Liver (tissue), 9 donors: ENCODE measurements around the gene LMCD1. TPM values are rescaled to one million over a fixed set of nuclear protein-coding genes. Genes with fewer than 3 reads are reported as not detected.

ENCODE experiments used
- DNase-seq: peaks from one replicate; pipeline ENCODE4 v3.0.0-alpha.2; 2017; ENCODE audit warnings: low spot score
- H3K27ac ChIP-seq, 2 donors: one replicate each; pipeline ENCODE4 v1.7.0; 2013; ENCODE audit warnings: inconsistent platforms in 2 of 2, low read length in 2 of 2, control low read depth in 1 of 2, low read depth in 1 of 2, mild to moderate bottlenecking in 1 of 2
- H3K27me3 ChIP-seq, 4 donors: one replicate each; pipeline versions ENCODE4 v1.6.1 to v1.7.0; 2013; ENCODE audit warnings: low read length in 3 of 4, inconsistent platforms in 1 of 4, mild to moderate bottlenecking in 1 of 4, moderate library complexity in 1 of 4; ENCODE audit not compliant: control insufficient read depth in 4 of 4, insufficient read depth in 4 of 4
- H3K36me3 ChIP-seq, 4 donors: one replicate each; pipeline versions ENCODE4 v1.6.1 to v1.7.0; 2013; ENCODE audit warnings: low read length in 3 of 4, mild to moderate bottlenecking in 3 of 4, low read depth in 1 of 4, moderate library complexity in 1 of 4; ENCODE audit not compliant: control insufficient read depth in 4 of 4, insufficient read depth in 3 of 4
- H3K4me1 ChIP-seq, 4 donors: one replicate each; pipeline versions ENCODE4 v1.6.1 to v1.7.0; 2013; ENCODE audit warnings: low read length in 3 of 4, mild to moderate bottlenecking in 3 of 4, moderate library complexity in 1 of 4; ENCODE audit not compliant: control insufficient read depth in 4 of 4, insufficient read depth in 4 of 4
- H3K4me3 ChIP-seq, 3 donors: one replicate each; pipeline versions ENCODE4 v1.6.1 to v1.7.0; 2013; ENCODE audit warnings: low read length in 3 of 3, control low read depth in 1 of 3, low read depth in 1 of 3, mild to moderate bottlenecking in 1 of 3
- H3K9ac ChIP-seq, 2 donors: one replicate each; pipeline ENCODE4 v1.7.0; 2013; ENCODE audit warnings: low read length in 2 of 2, mild to moderate bottlenecking in 2 of 2, moderate library complexity in 2 of 2, control low read depth in 1 of 2, low read depth in 1 of 2
- H3K9me3 ChIP-seq, 4 donors: one replicate each; pipeline versions ENCODE4 v1.6.1 to v1.7.0; 2013; ENCODE audit warnings: low read length in 3 of 4; ENCODE audit not compliant: control insufficient read depth in 4 of 4
- EGR1 ChIP-seq, 2 donors: IDR thresholded peaks; 2 replicates each; pipeline ENCODE4 v1.6.1; 2016 to 2018; ENCODE audit warnings: antibody characterized with exemption in 2 of 2, low read depth in 2 of 2
- FOXA1 ChIP-seq: IDR thresholded peaks from 2 replicates; pipeline ENCODE4 v1.6.1; 2016; ENCODE audit warnings: antibody characterized with exemption
- FOXA2 ChIP-seq: IDR thresholded peaks from 2 replicates; pipeline ENCODE4 v1.6.1; 2016; ENCODE audit warnings: antibody characterized with exemption
- GABPA ChIP-seq, 2 donors: IDR thresholded peaks in 1 of 2; conservative IDR thresholded peaks in 1 of 2; 2 replicates each; pipeline ENCODE4 v1.6.1; 2016; ENCODE audit warnings: antibody characterized with exemption in 2 of 2, mild to moderate bottlenecking in 1 of 2, moderate library complexity in 1 of 2
- HNF4A ChIP-seq, 2 donors: conservative IDR thresholded peaks; 2 replicates each; pipeline ENCODE4 v1.6.1; 2016; ENCODE audit warnings: antibody characterized with exemption in 2 of 2, mild to moderate bottlenecking in 2 of 2
- JUND ChIP-seq, 2 donors: IDR thresholded peaks; 2 replicates each; pipeline ENCODE4 v1.6.1; 2016; ENCODE audit warnings: antibody characterized with exemption in 2 of 2
- RAD21 ChIP-seq, 2 donors: IDR thresholded peaks; 2 replicates each; pipeline ENCODE4 v1.6.1; 2016; ENCODE audit warnings: antibody characterized with exemption in 2 of 2, mild to moderate bottlenecking in 2 of 2
- RXRA ChIP-seq, 2 donors: IDR thresholded peaks; 2 replicates each; pipeline ENCODE4 v1.6.1; 2017 to 2018; ENCODE audit warnings: antibody characterized with exemption in 2 of 2, mild to moderate bottlenecking in 1 of 2
- SP1 ChIP-seq: IDR thresholded peaks from 2 replicates; pipeline ENCODE4 v1.6.1; 2018; ENCODE audit warnings: antibody characterized with exemption, mild to moderate bottlenecking
- YY1 ChIP-seq: IDR thresholded peaks from 2 replicates; pipeline ENCODE4 v1.6.1; 2016; ENCODE audit warnings: antibody characterized with exemption, mild to moderate bottlenecking
- WGBS: extraction: QIAGEN DNeasy Blood & Tissue Kit; methylation state at CpG from one replicate; pipeline ENCODE4 v1.1.7; 2013; 5-methylcytosine and 5-hydroxymethylcytosine counted together
- polyA plus RNA-seq, 2 donors: library from polyadenylated mRNA; stranded (reverse) in 1 of 2; unstranded in 1 of 2; fragments of 200-250 nt in 1 of 2; fragments of >200 nt in 1 of 2; fragmentation: Nextera tagmentation in 1 of 2; extraction: Ambion mirVana in 1 of 2; gene quantifications; one replicate each; pipeline versions ENCODE4 v1.2.1 to v1.2.3, GENCODE V29; 2013 to 2015
- total RNA-seq, 2 donors: library from RNA; depleted of rRNA; stranded (reverse); fragments of >200 nt; gene quantifications; one replicate each; pipeline ENCODE4 v1.2.3, GENCODE V29; 2014
- TF ChIP-seq, protein P1 (sequence below): fragments of 150-350 bp; IDR thresholded peaks from 2 replicates; pipeline ENCODE4 v1.5.1; 2017; ENCODE audit warnings: improper control_type of control experiment, low read depth, low read length; ENCODE audit not compliant: missing input control
- TF ChIP-seq, protein P2 (sequence below): IDR thresholded peaks from 2 replicates; pipeline ENCODE4 v1.6.1; 2016; ENCODE audit warnings: antibody characterized with exemption
- TF ChIP-seq, protein P3 (sequence below): IDR thresholded peaks from 2 replicates; pipeline ENCODE4 v1.6.1; 2016; ENCODE audit warnings: antibody characterized with exemption
- donor health status: healthy.
- donor health status: healthy.
- donor health status: healthy.
- donor health status: healthy.
- donor health status: healthy.

Gene LMCD1
- total and polyA plus RNA-seq, 4 donors: 3.1 to 8.3 (median 6.0) TPM

DNA sequence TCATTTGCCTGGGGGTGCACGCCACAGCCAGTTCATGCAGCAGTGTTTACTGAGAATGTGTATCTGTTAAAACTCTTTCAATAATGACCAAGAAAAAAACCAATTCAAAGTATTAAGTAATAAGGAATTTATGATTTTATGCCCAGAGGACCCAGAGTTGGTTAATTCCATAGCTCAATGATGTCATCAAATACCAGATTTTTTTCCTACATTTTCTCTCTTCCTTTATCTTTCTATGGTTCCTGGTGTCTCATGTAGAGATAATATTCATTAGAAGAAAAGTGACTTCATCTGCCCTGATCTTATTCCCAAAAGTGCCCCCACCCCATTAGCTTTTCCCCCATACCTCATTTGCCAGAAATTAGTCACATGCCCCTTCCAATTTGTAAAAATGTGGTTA, 44.6 kb upstream of the LMCD1 start:
- 96% methylated on average over 1 of the region's 1 CpG for WGBS
- H3K9ac ChIP-seq: no peak overlapping the region
- no peak for TF ChIP-seq FOXA2
- TF ChIP-seq RAD21 (IDR thresholded peaks at IDR 0.05): no peak
- TF ChIP-seq HNF4A (conservative IDR thresholded peaks at IDR 0.05): no peak
- no peak for TF ChIP-seq FOXA1
- TF ChIP-seq RXRA (IDR thresholded peaks at IDR 0.05): no peak
- TF ChIP-seq EGR1 (IDR thresholded peaks at IDR 0.05; ENCODE audit: low read depth in 2 of 2): no peak
- TF ChIP-seq, protein P1, sequence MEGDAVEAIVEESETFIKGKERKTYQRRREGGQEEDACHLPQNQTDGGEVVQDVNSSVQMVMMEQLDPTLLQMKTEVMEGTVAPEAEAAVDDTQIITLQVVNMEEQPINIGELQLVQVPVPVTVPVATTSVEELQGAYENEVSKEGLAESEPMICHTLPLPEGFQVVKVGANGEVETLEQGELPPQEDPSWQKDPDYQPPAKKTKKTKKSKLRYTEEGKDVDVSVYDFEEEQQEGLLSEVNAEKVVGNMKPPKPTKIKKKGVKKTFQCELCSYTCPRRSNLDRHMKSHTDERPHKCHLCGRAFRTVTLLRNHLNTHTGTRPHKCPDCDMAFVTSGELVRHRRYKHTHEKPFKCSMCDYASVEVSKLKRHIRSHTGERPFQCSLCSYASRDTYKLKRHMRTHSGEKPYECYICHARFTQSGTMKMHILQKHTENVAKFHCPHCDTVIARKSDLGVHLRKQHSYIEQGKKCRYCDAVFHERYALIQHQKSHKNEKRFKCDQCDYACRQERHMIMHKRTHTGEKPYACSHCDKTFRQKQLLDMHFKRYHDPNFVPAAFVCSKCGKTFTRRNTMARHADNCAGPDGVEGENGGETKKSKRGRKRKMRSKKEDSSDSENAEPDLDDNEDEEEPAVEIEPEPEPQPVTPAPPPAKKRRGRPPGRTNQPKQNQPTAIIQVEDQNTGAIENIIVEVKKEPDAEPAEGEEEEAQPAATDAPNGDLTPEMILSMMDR: no peak
- TF ChIP-seq GABPA (IDR thresholded peaks at IDR 0.05 in 1 of 2, conservative IDR thresholded peaks at IDR 0.05 in 1 of 2): no peak
- TF ChIP-seq SP1: no peak
- TF ChIP-seq YY1: no peak
- no peak for TF ChIP-seq JUND (IDR thresholded peaks at IDR 0.05)
- no peak for DNase-seq
- H3K27me3 ChIP-seq: no peaks in the 10 kb centered on the region
- H3K9me3 ChIP-seq: no peaks in the 10 kb centered on the region
- peaks cover 0 to 21% (median 5%) of the 10 kb centered on the region in 4 donors for H3K4me1 ChIP-seq
- no peaks in the 10 kb centered on the region for H3K36me3 ChIP-seq
- no peak overlapping the region for H3K4me3 ChIP-seq
- no peak overlapping the region for H3K27ac ChIP-seq

DNA sequence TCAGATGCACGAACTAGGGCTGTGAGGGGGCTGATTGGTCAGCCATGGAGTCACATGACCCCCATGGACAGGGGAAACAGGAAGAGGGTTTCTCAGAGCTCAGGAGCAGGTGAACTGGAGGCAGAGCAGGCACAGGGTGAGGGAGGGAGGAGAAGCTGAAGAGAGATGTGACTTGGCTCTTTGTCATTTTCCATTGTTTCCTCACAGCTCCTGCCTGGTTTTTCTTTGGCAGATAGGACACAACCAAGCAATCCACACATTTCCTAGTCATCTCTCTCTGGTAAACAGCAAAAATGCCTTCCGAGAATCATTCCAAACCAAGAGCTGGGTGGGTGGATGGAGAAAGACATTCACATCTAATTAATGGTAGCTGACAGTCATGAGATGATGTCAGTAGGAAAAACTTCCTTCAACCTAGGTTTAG, 43.4 kb upstream of the LMCD1 start:
- no peak overlapping the region for H3K4me3 ChIP-seq
- H3K27ac ChIP-seq: no peak overlapping the region
- DNase-seq: no peak
- H3K9me3 ChIP-seq: no peaks in the 10 kb centered on the region
- H3K4me1 ChIP-seq: peaks cover 0 to 21% (median 5%) of the 10 kb centered on the region in 4 donors
- no peak overlapping the region for H3K9ac ChIP-seq
- H3K36me3 ChIP-seq: no peaks in the 10 kb centered on the region
- WGBS: 91% methylated on average over 2 of the region's 2 CpGs
- TF ChIP-seq GABPA (IDR thresholded peaks at IDR 0.05 in 1 of 2, conservative IDR thresholded peaks at IDR 0.05 in 1 of 2) (no peak), YY1 (no peak), FOXA1 (no peak)
- TF ChIP-seq, protein P1: no peak
- TF ChIP-seq, protein P2, sequence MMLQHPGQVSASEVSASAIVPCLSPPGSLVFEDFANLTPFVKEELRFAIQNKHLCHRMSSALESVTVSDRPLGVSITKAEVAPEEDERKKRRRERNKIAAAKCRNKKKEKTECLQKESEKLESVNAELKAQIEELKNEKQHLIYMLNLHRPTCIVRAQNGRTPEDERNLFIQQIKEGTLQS: no peak
- TF ChIP-seq, protein P3, sequence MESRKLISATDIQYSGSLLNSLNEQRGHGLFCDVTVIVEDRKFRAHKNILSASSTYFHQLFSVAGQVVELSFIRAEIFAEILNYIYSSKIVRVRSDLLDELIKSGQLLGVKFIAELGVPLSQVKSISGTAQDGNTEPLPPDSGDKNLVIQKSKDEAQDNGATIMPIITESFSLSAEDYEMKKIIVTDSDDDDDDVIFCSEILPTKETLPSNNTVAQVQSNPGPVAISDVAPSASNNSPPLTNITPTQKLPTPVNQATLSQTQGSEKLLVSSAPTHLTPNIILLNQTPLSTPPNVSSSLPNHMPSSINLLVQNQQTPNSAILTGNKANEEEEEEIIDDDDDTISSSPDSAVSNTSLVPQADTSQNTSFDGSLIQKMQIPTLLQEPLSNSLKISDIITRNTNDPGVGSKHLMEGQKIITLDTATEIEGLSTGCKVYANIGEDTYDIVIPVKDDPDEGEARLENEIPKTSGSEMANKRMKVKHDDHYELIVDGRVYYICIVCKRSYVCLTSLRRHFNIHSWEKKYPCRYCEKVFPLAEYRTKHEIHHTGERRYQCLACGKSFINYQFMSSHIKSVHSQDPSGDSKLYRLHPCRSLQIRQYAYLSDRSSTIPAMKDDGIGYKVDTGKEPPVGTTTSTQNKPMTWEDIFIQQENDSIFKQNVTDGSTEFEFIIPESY: no peak
- no peaks in the 10 kb centered on the region for H3K27me3 ChIP-seq
